Right renal pelvis (tissue), 4 donors: ENCODE results near the gene TBC1D3L. TPM values are rescaled to one million over a fixed set of nuclear protein-coding genes. Genes with fewer than 3 reads are reported as not detected.
"Not testable (repeated sequence)": the region's sequence is repeated elsewhere in the genome, so short reads cannot be mapped to it uniquely, and the experiment has no call there.

ENCODE experiments used
- DNase-seq, 4 donors: peaks; one replicate each; pipeline ENCODE4 v3.0.0-alpha.2; 2013; ENCODE audit warnings: low read depth in 4 of 4, low spot score in 3 of 4, missing footprints in 1 of 4
- polyA plus RNA-seq, 4 donors: library from polyadenylated mRNA; unstranded; fragments of 120-200 nt; gene quantifications; one replicate each; pipeline ENCODE4 v1.2.1, GENCODE V29; 2013; ENCODE audit not compliant: insufficient read length in 4 of 4

The TBC1D3L gene
- 10 to 100 TPM; 12.9 to 23.2 (median 19.6) TPM for polyA plus RNA-seq

GRCh38 chr17:37988960-37989359 lies at the start of gene TBC1D3L:
TSS of gene TBC1D3L (minus strand) at chr17:37989060. CDS start at chr17:37987520, 1,540 bp downstream.
- DNase-seq, result not testable (repeated sequence)

GRCh38 chr17:38003676-38004075 lies 14.8 kb upstream of the TBC1D3L start, which contains the start of gene TBC1D3D:
TSS of gene TBC1D3D (plus strand) at chr17:38003976. CDS start at chr17:38005561, 1,585 bp downstream.
- not testable (repeated sequence) for DNase-seq

Other genes with a start within 250 kb of the TBC1D3L start
- gene HNF1B, start 244.0 kb downstream of the TBC1D3L start, polyA plus RNA-seq, result 100 to 1,000 TPM; 119 to 134 (median 126) TPM
- 1 to 10 TPM in 1 of 4 donors, not detected in 3; 3.8 TPM for gene TBC1D3K, start 64.6 kb downstream of the TBC1D3L start, polyA plus RNA-seq
- 1 to 10 TPM in 1 of 4 donors, under 1 TPM in 2, not detected in 1; 0.32 to 1.0 (median 0.41) TPM for gene TBC1D3D, start 14.9 kb upstream of the TBC1D3L start, polyA plus RNA-seq
- under 1 TPM in 3 of 4 donors, not detected in 1; 0.10 to 0.30 (median 0.21) TPM for gene TBC1D3C, start 79.6 kb upstream of the TBC1D3L start, polyA plus RNA-seq
- gene TBC1D3E, start 138.9 kb upstream of the TBC1D3L start, polyA plus RNA-seq, result not detected
- gene TBC1D3, start 203.5 kb upstream of the TBC1D3L start, polyA plus RNA-seq, result not detected